DMS53 treated with DMSO at 0.1 percent for 48 hours (cell line): ENCODE measurements around the gene PLA2G6.

Experiments
- DNase-seq: peaks from one replicate; lab custom pipeline; 2025; ENCODE audit not compliant: unreplicated experiment; lab: John Stamatoyannopoulos, UW

The PLA2G6 gene

GRCh38 chr22:38214302-38215056 is 32.8 kb upstream of the PLA2G6 start:
- DNase-seq, result no peak

GRCh38 chr22:38213990-38214301 is 32.3 kb upstream of the PLA2G6 start:
- no peak for DNase-seq

GRCh38 chr22:38213319-38213989 is 31.8 kb upstream of the PLA2G6 start:
- no peak for DNase-seq

GRCh38 chr22:38212442-38212841 is 30.8 kb upstream of the PLA2G6 start:
- DNase-seq, result no peak

- no peak for DNase-seq
Observed at GRCh38 chr22:38211556-38211955, 29.9 kb upstream of the PLA2G6 start.

GRCh38 chr22:38208551-38208968 is 26.9 kb upstream of the PLA2G6 start:
- no peak for DNase-seq

- DNase-seq, result no peak
Observed at GRCh38 chr22:38207898-38208432, 26.3 kb upstream of the PLA2G6 start.

- DNase-seq, result no peak
Observed at GRCh38 chr22:38205261-38206128, 23.9 kb upstream of the PLA2G6 start.

- no peak for DNase-seq
Observed at GRCh38 chr22:38204784-38205183, 23.2 kb upstream of the PLA2G6 start.

- DNase-seq, result no peak
Observed at GRCh38 chr22:38203855-38204514, 22.4 kb upstream of the PLA2G6 start.

GRCh38 chr22:38203090-38203810 is 21.6 kb upstream of the PLA2G6 start:
- DNase-seq, result no peak

- no peak for DNase-seq
Observed at GRCh38 chr22:38202437-38203089, 20.9 kb upstream of the PLA2G6 start.

- DNase-seq, result peak; percentile 51
Observed at GRCh38 chr22:38201711-38202436, 20.2 kb upstream of the PLA2G6 start, which contains the start of gene MAFF. Gene MAFF (plus strand): TSS chr22:38201994. CDS start chr22:38213854, 11,860 bp downstream.

- DNase-seq, result no peak
Observed at GRCh38 chr22:38201371-38201710, 19.7 kb upstream of the PLA2G6 start.

- no peak for DNase-seq
Observed at GRCh38 chr22:38199826-38200559, 18.4 kb upstream of the PLA2G6 start.

GRCh38 chr22:38196791-38197419 is 15.3 kb upstream of the PLA2G6 start:
- DNase-seq, result no peak

- DNase-seq, result no peak
Observed at GRCh38 chr22:38193580-38193979, 11.9 kb upstream of the PLA2G6 start.

- DNase-seq, result no peak
Observed at GRCh38 chr22:38192475-38192863, 10.8 kb upstream of the PLA2G6 start.
